Astrocyte (in vitro differentiated cells and primary cell): ENCODE results near the gene C1orf226. TPM values are rescaled to one million over a fixed set of nuclear protein-coding genes. Genes with fewer than 3 reads are reported as not detected.

Experiments
- DNase-seq: peaks from one replicate; pipeline ENCODE4 v3.0.0-alpha.2; 2010; ENCODE audit warnings: low read depth
- FAIRE-seq: peaks from 2 replicates; lab custom pipeline; 2011; peaks lifted over from hg19 to GRCh38; lab: Jason Lieb, UNC
- H2AFZ ChIP-seq: 2 replicates; pipeline ENCODE4 v1.6.0; 2012; ENCODE audit warnings: low read depth, low read length, inconsistent platforms
- H3K27ac ChIP-seq: 2 replicates; pipeline ENCODE4 v1.5.1; 2011; ENCODE audit warnings: low read depth, low read length, inconsistent platforms
- H3K27me3 ChIP-seq: 2 replicates; pipeline ENCODE4 v1.6.0; 2011; ENCODE audit warnings: low read length, inconsistent platforms; ENCODE audit not compliant: insufficient read depth
- H3K36me3 ChIP-seq: 2 replicates; pipeline ENCODE4 v1.5.1; 2011; ENCODE audit warnings: low read length, inconsistent platforms; ENCODE audit not compliant: insufficient read depth
- H3K4me1 ChIP-seq: 2 replicates; pipeline ENCODE4 v1.5.1; 2011; ENCODE audit warnings: low read length, inconsistent platforms; ENCODE audit not compliant: insufficient read depth
- H3K4me2 ChIP-seq: 2 replicates; pipeline ENCODE4 v1.6.0; 2012; ENCODE audit warnings: low read length, inconsistent platforms
- H3K4me3 ChIP-seq: 2 replicates; pipeline ENCODE4 v1.5.1; 2011; ENCODE audit warnings: low read depth, mild to moderate bottlenecking, low read length, inconsistent platforms; ENCODE audit not compliant: insufficient read depth
- H3K79me2 ChIP-seq: 2 replicates; pipeline ENCODE4 v1.6.0; 2012; ENCODE audit warnings: mild to moderate bottlenecking, low read length, inconsistent platforms; ENCODE audit not compliant: insufficient read depth
- H3K9ac ChIP-seq: 2 replicates; pipeline ENCODE4 v1.6.0; 2012; ENCODE audit warnings: mild to moderate bottlenecking, low read length, inconsistent platforms
- H3K9me3 ChIP-seq: 2 replicates; pipeline ENCODE4 v1.5.1; 2012; ENCODE audit warnings: low read depth, mild to moderate bottlenecking, low read length, inconsistent platforms; ENCODE audit not compliant: insufficient read depth
- H4K20me1 ChIP-seq: 2 replicates; pipeline ENCODE4 v1.6.0; 2012; ENCODE audit warnings: low read length, inconsistent platforms; ENCODE audit not compliant: insufficient read depth
- H3K27ac Mint-ChIP-seq: one replicate; pipeline ENCODE4 v1.8.0; 2021; ENCODE audit warnings: mild to moderate bottlenecking, mixed read lengths; ENCODE audit not compliant: unreplicated experiment
- H3K27me3 Mint-ChIP-seq: one replicate; pipeline ENCODE4 v1.8.0; 2021; ENCODE audit warnings: low read depth, mixed read lengths; ENCODE audit not compliant: unreplicated experiment
- H3K36me3 Mint-ChIP-seq: one replicate; pipeline ENCODE4 v1.8.0; 2021; ENCODE audit warnings: low read depth, mixed read lengths; ENCODE audit not compliant: unreplicated experiment
- H3K4me1 Mint-ChIP-seq: one replicate; pipeline ENCODE4 v1.8.0; 2021; ENCODE audit warnings: low read depth, mixed read lengths; ENCODE audit not compliant: unreplicated experiment
- H3K4me3 Mint-ChIP-seq: one replicate; pipeline ENCODE4 v1.8.0; 2021; ENCODE audit warnings: mild to moderate bottlenecking, moderate library complexity, mixed read lengths; ENCODE audit not compliant: unreplicated experiment
- H3K9me3 Mint-ChIP-seq: one replicate; pipeline ENCODE4 v1.8.0; 2021; ENCODE audit warnings: mild to moderate bottlenecking, mixed read lengths; ENCODE audit not compliant: unreplicated experiment
- CTCF ChIP-seq: IDR thresholded peaks from 2 replicates; pipeline ENCODE4 v1.5.1; 2011; ENCODE audit warnings: low read depth, mild to moderate bottlenecking, inconsistent platforms, low read length, moderate library complexity; ENCODE audit not compliant: insufficient read depth
- EZH2 ChIP-seq: IDR thresholded peaks from 2 replicates; pipeline ENCODE4 v1.6.1; 2012; ENCODE audit warnings: mild to moderate bottlenecking, low read length, inconsistent platforms; ENCODE audit not compliant: insufficient read depth
- total RNA-seq: library from RNA; stranded (reverse); gene quantifications from 2 replicates; pipeline ENCODE4 v1.2.1, GENCODE V29; 2021

C1orf226 gene
- total RNA-seq, 1 donor from 2014 or later: 0.73 TPM

GRCh38 chr1:162389971-162390370, 8.4 kb downstream of the C1orf226 start:
- H3K4me3 ChIP-seq: no peak overlapping the region
- H3K9me3 ChIP-seq: no peaks in the 10 kb centered on the region
- Mint-ChIP-seq H3K36me3 (peaks cover 2% of the 10 kb centered on the region), H3K9me3 (peaks cover 1% of the 10 kb centered on the region), H3K27ac (no peak overlapping the region), H3K4me3 (no peak overlapping the region), H3K27me3 (peaks cover 4% of the 10 kb centered on the region), H3K4me1 (peaks cover 11% of the 10 kb centered on the region)
- H3K36me3 ChIP-seq: no peaks in the 10 kb centered on the region
- H3K79me2 ChIP-seq: no peaks in the 10 kb centered on the region
- DNase-seq (no peak), FAIRE-seq (no peak)
- no peak for TF ChIP-seq EZH2
- TF ChIP-seq CTCF: no peak
- no peaks in the 10 kb centered on the region for H3K27me3 ChIP-seq
- H3K4me2 ChIP-seq: peak overlapping the region; percentile 48
- H3K9ac ChIP-seq: no peak overlapping the region
- no peak overlapping the region for H2AFZ ChIP-seq
- peaks cover 13% of the 10 kb centered on the region for H3K4me1 ChIP-seq
- no peak overlapping the region for H3K27ac ChIP-seq
- no peaks in the 10 kb centered on the region for H4K20me1 ChIP-seq

- Mint-ChIP-seq H3K9me3 (no peaks in the 10 kb centered on the region), H3K36me3 (peaks cover 2% of the 10 kb centered on the region), H3K4me3 (no peak overlapping the region), H3K27me3 (no peaks in the 10 kb centered on the region), H3K27ac (no peak overlapping the region), H3K4me1 (peaks cover 11% of the 10 kb centered on the region)
- no peak overlapping the region for H3K4me3 ChIP-seq
- H3K27me3 ChIP-seq: no peaks in the 10 kb centered on the region
- TF ChIP-seq EZH2: no peak
- TF ChIP-seq CTCF: no peak
- H3K79me2 ChIP-seq: no peaks in the 10 kb centered on the region
- H2AFZ ChIP-seq: no peak overlapping the region
- FAIRE-seq (no peak), DNase-seq (no peak)
- no peak overlapping the region for H3K9ac ChIP-seq
- no peaks in the 10 kb centered on the region for H4K20me1 ChIP-seq
- no peak overlapping the region for H3K4me2 ChIP-seq
- no peaks in the 10 kb centered on the region for H3K9me3 ChIP-seq
- H3K27ac ChIP-seq: no peak overlapping the region
- H3K4me1 ChIP-seq: peaks cover 13% of the 10 kb centered on the region
- H3K36me3 ChIP-seq: no peaks in the 10 kb centered on the region
Observed at GRCh38 chr1:162390396-162391185, 9.1 kb downstream of the C1orf226 start.
